ENCODE results near the gene CIDEB.

DNA sequence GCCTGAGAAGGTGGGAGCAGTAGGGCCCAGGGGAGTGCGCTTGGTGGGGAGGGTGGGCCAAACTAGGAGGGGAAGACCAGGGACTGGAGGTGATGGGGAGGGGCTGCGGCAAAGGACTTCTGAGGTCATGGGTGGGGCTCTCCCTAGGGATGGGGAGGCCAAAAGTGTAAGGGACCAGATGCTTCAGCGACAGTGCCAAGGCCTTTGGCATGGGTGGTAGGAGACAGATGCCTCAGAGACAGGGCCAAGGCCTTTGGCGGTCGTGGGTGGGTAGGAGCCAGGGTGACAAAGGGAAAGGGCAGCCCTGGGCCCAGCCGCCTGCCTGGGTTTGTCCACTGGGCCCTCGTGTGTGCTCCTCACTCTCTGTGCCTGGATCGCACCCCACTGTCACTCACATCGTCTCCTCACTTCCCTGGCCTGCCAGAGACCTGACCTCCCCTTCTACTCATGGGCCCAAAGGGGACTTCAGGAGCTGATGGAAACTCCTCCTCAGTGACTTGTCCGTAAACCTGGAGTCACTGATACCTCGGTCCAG lies 23.2 kb downstream of the CIDEB start:
- TF ChIP-seq POLR2A (IDR thresholded peaks at IDR 0.05; ENCODE audit: borderline replicate concordance, extremely low read depth, insufficient read depth, insufficient read length) (no peak), REST (IDR thresholded peaks at IDR 0.05; ENCODE audit: low read depth) (no peak), CTCF (IDR thresholded peaks at IDR 0.05 in 2 of 3, conservative IDR thresholded peaks at IDR 0.05 in 1 of 3; ENCODE audit: borderline replicate concordance in 1 of 3, insufficient read depth in 1 of 3, low read depth in 2 of 3, low read length in 2 of 3) (no peak), POLR2AphosphoS5 (IDR thresholded peaks at IDR 0.05; ENCODE audit: low read depth, low read length) (no peak)

Measured in HCT116 (cell line).